Measurements from ENCODE around the gene PILRB.

The PILRB gene

GRCh38 chr7:100407285-100408180, 49.6 kb downstream of the PILRB start:
- peak in 1 of 2 donors; percentile 41 for DNase-seq (ENCODE audit: low read depth in 2 of 2)

GRCh38 chr7:100411101-100411500, 53.2 kb downstream of the PILRB start:
- no peak for DNase-seq (ENCODE audit: low read depth in 2 of 2)

GRCh38 chr7:100413346-100413745, 55.4 kb downstream of the PILRB start:
- no peak for DNase-seq (ENCODE audit: low read depth in 2 of 2)

GRCh38 chr7:100413889-100414288, 56.0 kb downstream of the PILRB start:
- DNase-seq (ENCODE audit: low read depth in 2 of 2), result no peak

- DNase-seq (ENCODE audit: low read depth in 2 of 2), result no peak
These were observed 57.5 kb downstream of the PILRB start for GRCh38 chr7:100415448-100415847.
